A549 (cell line): ENCODE data around the gene RNF217.

Experiments
- CEBPB ChIP-seq, 2 experiments: fragments of >200 bp in 1 of 2; sonication (Bioruptor Twin) in 1 of 2; formaldehyde crosslinking in 1 of 2; IDR thresholded peaks; 2 replicates each; pipeline ENCODE4 v1.6.1; 2012 to 2016
- CTCF ChIP-seq: fragments of >200 bp; sonication (Bioruptor Twin); formaldehyde crosslinking; IDR thresholded peaks from 3 replicates; pipeline ENCODE4 v1.5.1; 2016
- EP300 ChIP-seq, 2 experiments: fragments of >200 bp; sonication (Bioruptor Twin); formaldehyde crosslinking; IDR thresholded peaks; 2 replicates in 1 of 2; 3 replicates in 1 of 2; pipeline ENCODE4 v1.6.1; 2016 to 2017
- KDM1A ChIP-seq: fragments of 200-600 bp; sonication (generic); IDR thresholded peaks from 2 replicates; pipeline ENCODE4 v1.6.1; 2016; ENCODE audit warnings: low read depth, mild to moderate bottlenecking
- MAX ChIP-seq: IDR thresholded peaks from 2 replicates; pipeline ENCODE4 v1.6.1; 2012
- POLR2A ChIP-seq: IDR thresholded peaks from 2 replicates; pipeline ENCODE4 v1.6.1; 2012; ENCODE audit warnings: mild to moderate bottlenecking, low read length
- POLR2AphosphoS2 ChIP-seq: conservative IDR thresholded peaks from 2 replicates; pipeline ENCODE4 v1.6.1; 2012; ENCODE audit warnings: low read length, improper control_type of control experiment, inconsistent platforms
- USF2 ChIP-seq: fragments of 450-650 bp; IDR thresholded peaks from 2 replicates; pipeline ENCODE4 v1.6.1; 2014; ENCODE audit warnings: antibody characterized with exemption

- no peak for TF ChIP-seq CEBPB (IDR thresholded peaks at IDR 0.05)
- TF ChIP-seq CTCF, result no peak
- no peak for TF ChIP-seq KDM1A
- TF ChIP-seq POLR2AphosphoS2, result no peak
- no peak for TF ChIP-seq MAX
- no peak for TF ChIP-seq EP300 (IDR thresholded peaks at IDR 0.05)
- TF ChIP-seq USF2, result no peak
- no peak for TF ChIP-seq POLR2A
These were observed 1.3 kb upstream of the RNF217 start for GRCh38 chr6:124960757-124961463.
